ENCODE data around the gene CLSTN2.

- TF ChIP-seq CTCF (IDR thresholded peaks at IDR 0.05 in 2 of 3, conservative IDR thresholded peaks at IDR 0.05 in 1 of 3; ENCODE audit: borderline replicate concordance in 1 of 3, insufficient read depth in 1 of 3, low read depth in 2 of 3, low read length in 2 of 3) (no peak), ATF3 (IDR thresholded peaks at IDR 0.05) (no peak), SRF (IDR thresholded peaks at IDR 0.05; ENCODE audit: low read depth) (no peak), POLR2A (IDR thresholded peaks at IDR 0.05; ENCODE audit: borderline replicate concordance, extremely low read depth, insufficient read depth, insufficient read length) (no peak), RAD21 (IDR thresholded peaks at IDR 0.05; ENCODE audit: low read depth) (no peak), SP1 (IDR thresholded peaks at IDR 0.05; ENCODE audit: low read depth) (no peak), EZH2 (IDR thresholded peaks at IDR 0.05) (no peak), POLR2AphosphoS5 (IDR thresholded peaks at IDR 0.05; ENCODE audit: low read depth, low read length) (no peak), ELF1 (IDR thresholded peaks at IDR 0.05; ENCODE audit: borderline replicate concordance, low read depth) (no peak)
Measured at GRCh38 chr3:140563206-140563760, 628.3 kb downstream of the CLSTN2 start.

Data from HCT116 (cell line).